HG02571 (cell line): ENCODE data around the gene CCDC192.
"Not testable (repeated sequence)": the region's sequence is repeated elsewhere in the genome, so short reads cannot be mapped to it uniquely, and the experiment has no call there.

ENCODE experiments used
- ATAC-seq: cut with Tn5 transposase; IDR thresholded peaks from one replicate; pipeline ENCODE4 v1.9.1; 2021; ENCODE audit warnings: mild to moderate bottlenecking, moderate library complexity; ENCODE audit not compliant: unreplicated experiment

The CCDC192 gene

DNA sequence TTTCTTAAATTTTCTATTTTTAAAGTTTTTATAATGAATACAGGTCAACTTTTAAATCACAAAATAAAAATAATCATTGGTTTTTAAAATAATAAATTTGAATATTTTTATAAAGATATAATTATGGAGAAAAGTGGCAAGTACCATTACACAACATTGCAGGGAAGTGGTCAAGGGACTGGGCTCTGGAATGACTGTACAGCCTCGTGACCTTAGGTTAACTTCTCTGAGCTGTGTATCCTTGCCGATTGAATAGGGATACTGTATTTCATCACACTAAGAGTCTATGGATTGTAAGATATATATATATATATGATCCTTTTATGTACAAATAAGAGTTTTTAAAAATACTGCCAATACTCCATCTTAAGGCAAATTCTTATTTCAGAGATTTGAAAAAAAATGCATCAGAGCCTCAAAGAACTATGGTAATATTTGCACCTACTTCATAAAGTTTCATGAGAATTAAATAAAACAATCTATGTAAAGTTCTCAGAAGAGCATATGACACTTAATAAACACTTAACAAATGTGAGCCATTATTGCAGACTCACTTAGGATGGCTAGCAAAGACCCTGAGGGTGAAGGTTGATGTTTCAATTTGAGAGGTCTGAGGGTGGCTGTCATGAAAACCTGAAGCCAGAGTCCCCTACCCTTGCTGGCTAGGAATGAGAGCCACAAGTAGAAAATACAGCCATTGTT, 136.5 kb downstream of the CCDC192 start:
- peak; percentile 29 for ATAC-seq

DNA sequence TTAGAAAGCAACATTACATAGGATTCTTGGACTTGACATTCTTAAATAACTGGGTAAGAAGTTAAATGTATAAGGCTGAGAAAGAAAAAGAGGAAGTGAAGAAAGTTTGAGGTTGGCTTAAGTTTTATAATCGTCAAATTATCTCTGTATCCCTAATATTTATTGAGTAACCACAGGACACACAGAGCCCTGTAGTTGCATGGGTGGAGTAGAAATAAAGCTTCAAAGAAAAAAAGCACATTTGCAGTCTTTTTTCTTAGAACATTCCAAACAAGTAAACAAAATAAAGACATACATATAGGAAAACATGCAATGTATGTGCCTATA, 137.0 kb downstream of the CCDC192 start:
- ATAC-seq, result peak; percentile 61

DNA sequence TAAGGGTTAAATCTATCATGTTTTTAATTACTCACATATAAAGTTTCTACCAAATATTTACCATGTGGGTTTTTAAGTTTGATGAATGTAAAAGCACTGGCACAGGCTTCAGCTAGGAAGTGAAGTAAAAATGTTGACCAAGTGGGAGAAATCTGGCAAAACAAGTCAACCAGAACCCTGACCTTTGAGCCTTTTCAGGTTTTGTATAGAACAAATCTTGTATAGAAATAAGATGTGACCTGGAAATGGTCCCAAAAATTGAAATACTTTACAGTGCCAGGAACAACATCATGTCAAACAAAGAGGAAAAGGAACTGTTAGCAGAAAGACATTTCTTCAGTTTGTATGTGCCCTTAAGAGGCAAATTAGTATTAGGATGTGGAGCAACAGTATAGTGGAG, 137.6 kb downstream of the CCDC192 start:
- ATAC-seq, result no peak

DNA sequence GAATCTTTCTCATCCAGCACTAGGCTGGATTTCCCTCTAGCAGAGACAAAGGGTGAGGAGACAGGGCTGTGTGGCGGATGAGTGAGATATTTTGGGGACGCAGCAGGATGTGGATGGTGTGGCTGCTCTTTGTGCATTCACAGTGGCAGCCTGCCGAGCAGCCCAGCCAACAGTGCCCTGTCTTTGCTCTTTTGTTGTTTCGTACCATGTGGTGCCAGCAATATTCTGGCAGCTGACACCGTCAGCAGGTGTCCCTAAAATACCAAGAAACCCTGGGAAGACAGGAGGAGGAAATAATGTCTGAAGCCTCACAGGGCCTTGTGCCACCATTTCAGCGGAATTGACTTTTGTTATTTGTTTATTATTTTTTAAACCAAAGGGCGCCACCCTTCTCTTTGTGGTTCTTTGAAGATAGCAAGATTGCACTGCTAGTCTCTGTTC, 141.4 kb downstream of the CCDC192 start:
- ATAC-seq, result no peak

DNA sequence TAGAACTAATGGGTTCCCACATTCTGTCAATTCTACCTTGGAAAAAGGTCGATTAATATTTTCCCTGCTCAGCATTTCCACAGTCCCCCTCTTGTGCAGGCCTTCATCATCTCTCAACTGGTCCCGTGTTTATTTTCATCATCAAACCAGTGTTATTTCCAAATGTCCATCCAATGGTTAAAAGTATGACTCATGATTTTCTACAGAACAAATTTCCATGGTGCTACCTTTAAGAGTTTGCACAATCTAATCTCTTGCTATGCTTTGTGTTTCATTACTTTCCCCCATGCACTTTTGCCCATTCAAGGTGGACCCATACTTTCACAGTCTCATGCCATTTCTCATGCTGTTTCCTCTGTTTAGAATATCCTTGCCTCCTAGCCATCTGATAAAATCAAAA, 143.7 kb downstream of the CCDC192 start:
- ATAC-seq, result no peak

DNA sequence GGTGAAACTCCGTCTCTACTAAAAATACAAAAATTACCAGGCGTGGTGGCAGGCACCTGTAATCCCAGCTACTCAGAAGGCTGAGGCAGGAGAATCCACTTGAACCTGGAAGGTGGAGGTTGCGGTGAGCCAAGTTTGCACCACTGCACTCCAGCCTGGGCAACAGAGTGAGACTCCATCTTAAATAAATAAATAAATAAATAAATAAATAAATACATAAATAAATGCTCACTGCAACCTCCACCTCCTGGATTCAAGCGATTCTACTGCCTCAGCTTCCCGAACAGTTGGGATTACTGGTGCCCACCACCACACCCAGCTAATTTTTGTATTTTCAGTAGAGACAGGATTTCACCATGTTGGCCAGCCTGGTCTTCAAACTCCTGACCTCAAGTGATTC, 144.4 kb downstream of the CCDC192 start:
- not testable (repeated sequence) for ATAC-seq

DNA sequence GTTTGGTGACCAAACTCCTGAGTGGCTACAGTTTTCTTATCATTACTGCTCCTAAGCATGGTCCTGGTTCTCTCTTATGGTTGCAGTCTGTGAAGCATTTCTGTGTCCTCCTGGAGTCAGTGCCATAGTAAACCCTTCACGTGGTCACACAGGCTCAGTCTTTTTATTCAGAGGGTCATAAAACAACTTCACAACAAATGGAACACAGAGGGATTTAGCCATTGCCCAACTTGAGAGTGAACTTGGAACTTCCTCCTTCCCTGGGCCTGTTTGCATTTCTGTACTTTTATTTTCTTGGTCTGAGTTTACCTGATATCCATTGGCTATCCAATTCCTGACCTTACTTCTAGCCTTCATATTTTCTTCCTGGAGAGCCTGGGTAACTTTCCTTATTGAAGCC, 144.9 kb downstream of the CCDC192 start:
- no peak for ATAC-seq

DNA sequence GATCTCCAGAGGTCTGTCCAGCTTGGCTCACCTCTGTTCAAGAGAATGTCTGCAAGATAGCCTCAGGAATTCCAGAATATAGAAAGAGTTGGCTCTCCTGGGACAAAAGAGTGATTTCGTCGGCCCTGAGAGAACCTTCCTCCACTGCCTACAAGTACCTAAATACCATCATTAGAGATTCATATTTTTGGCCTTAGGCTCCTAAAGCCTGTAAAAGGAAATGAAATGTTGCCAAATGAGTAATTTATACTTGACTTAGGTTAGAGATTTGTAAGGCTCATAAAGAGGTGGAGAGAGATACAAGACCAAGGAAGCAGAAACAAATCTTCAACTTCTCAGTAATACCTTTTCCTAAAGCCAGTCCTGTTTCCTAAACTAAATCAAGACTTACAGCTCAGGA, 146.2 kb downstream of the CCDC192 start:
- ATAC-seq, result no peak

DNA sequence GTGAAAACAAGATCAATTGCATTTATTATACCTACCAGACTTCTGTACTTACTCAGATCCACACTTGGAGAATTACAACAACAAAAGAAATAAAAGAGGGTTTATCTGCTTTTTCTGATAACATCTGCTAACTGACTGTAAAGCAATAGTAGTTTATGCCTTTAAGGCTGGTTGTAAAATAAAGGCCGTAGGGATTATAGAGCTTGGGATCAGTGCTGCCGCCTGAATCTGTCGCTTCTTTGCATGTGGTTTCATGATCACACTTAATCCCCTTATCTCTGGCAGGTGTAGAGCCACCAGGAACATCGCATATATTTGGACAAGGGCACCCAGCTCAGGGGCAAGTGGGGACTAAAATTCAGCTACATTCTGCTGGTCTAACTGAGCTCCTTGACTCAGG, 146.7 kb downstream of the CCDC192 start:
- no peak for ATAC-seq

DNA sequence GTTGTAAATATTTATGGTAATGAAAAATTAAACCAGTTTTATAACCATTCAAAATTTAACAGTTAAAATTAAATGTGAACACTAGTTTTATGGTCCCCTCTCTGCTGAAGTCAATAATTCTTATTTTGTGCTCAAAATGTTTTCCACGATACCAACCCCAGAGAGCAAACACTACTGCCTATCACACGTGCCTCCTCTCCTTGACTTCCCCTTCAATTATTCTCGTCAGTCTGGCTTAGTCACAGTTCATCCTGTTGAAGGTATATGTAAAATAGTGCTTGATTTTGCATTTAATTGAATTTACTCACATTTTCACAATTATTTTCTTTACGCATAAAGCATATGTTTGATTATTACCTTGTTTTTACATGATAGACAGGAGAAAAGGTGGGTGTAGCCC, 148.8 kb downstream of the CCDC192 start:
- ATAC-seq, result no peak

DNA sequence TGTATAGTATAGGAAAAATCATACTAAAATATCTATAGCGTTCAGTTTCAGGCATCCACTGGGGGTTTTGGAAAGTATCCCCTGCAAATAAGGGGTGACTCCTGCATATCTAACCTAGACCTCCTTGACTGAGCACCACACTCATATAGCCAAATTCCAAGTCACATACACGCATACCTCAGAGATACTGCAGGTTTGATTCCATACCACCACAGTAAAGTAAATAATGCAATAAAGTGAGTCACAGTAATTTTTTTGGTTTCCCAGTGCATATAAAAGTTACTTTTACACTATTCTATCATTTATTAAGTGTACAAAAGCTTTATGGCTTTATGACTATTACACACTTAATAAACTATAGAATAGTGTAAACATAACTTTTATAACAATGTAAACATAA, 151.3 kb downstream of the CCDC192 start:
- no peak for ATAC-seq

DNA sequence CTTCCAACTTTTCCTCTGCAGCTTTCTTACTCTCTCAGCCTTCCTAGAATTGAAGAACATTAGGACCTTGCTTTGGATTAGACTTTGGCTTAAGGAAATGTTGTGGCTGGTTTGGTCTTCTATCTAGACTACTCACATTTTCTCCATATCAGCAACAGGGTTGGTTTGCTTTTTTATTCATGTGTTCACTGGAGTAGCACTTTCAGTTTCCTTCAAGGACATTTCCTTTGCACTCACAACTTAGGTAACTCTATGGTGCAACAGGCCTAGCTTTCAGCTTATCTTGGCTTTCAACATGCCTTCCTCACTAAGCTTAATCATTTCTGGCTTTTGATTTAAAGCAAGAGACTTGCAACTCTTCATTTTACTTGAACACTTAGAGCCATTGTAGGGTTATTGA, 153.1 kb downstream of the CCDC192 start:
- no peak for ATAC-seq

DNA sequence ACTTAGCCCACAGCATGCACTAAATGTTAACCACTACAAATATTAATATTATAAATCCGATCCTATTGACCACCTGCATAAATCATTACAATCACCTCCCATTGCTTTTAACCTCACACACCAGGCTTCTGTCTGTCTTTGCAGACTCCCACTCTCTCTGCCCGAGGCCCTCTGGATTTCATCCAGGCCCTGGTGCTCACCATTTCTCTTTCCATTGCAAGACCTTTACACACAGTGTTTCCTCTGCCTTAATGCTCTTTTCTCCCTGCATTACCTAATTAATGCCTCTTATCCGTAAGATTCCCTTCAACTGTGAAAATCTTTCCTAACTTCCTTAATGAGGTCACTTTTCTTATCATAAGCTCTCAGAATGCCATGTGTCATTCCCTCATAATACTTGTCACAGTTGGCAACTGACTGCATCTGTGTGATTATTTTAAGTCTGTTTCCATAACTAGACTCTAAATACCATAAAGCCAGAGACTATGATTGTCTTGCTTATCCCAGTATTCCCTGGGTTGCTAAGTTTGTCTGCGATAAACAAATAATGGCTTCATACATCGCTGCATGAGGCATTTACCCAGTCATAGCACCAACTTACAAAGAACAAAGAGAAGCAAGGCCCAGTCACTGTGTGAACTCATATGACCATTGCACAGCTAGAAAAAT, 155.1 kb downstream of the CCDC192 start:
- no peak for ATAC-seq

DNA sequence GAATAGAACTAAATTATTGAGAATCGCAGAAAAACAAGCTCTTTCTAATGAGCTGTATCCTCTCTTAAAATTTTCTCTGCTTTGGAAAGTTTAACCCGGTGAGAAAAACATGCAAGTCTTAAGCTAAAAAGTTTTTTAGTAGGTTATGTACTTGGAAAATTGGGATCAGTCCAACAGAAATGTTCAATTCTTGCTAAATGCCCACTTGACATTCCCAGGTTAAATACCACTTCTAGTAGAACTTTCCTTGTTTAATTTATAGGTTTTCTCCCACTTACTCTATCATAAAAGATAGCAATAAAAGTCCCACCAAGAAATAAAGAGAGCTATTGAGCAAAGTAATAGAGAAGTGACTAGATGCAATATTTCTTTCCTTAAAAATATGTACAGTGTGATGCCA, 157.1 kb downstream of the CCDC192 start:
- no peak for ATAC-seq

DNA sequence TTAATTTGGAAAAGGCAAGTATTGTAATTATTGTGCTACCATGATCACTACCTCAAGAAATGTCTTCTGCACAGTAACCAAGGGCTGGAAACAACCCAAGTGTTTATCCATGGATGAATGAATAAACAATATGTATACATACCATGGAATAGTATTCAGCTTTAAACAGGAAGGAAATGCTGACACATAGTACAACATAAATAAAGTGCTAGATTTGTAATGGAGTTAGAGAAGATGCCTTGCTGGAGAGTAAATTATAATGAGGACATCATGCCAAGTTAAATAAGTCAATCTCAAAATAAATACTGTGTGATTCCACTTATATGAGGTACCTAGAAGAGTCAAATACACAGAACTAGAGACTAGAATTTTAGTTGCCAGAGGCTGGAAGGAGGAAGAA, 160.0 kb downstream of the CCDC192 start:
- ATAC-seq, result no peak

DNA sequence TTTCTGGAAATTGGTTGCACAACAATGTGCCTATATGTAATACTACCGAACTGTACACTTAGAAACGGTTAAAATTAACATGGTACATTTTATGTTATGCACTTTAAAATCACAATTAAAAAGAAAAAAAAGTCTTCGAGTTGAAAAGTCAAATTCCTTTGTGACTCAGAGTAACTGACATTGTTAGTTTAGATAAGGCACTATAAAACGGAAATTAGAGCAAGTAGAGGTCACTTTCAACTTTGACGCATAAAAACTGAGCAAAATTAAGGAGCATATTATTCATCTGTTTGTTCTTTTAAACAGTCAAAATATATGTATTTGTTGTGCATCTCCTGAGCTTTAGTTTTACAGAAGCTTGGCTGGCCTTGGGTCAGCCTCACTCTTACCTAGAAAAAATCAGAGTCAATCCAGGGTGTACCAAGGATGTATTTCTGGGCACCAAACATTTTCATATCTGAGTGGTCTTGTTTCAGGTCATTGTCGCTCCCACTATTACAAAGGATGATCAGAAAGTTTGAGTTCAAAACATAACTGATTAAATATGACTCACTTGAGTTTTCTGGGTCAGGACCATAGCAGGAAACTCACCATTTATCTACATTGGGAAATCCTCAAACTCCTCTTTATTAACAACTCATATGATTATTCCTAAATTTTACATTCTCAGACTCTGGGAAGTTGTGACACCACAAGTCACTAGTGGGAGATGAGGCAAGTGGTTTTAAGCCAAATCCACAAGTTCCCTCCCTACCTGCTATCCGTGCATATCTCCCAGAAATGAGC, 160.6 kb downstream of the CCDC192 start:
- no peak for ATAC-seq

DNA sequence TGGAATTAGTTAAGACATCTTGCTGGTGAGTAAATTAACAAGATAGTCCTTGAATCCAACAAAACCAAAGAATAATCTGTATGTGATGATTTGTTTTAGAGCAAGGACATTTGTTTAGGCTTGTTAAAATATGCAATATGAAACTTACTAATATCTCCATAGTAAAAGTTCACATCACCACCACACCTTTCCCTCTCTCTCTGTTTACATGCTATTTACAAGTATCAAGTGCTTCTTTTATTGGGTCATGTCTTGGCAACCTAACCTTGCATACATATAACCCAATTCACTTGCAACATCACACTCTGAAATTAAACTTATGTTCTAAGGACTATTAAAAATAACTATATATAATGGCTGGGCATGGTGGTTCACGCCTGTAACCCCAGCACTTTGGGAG, 161.3 kb downstream of the CCDC192 start:
- no peak for ATAC-seq

DNA sequence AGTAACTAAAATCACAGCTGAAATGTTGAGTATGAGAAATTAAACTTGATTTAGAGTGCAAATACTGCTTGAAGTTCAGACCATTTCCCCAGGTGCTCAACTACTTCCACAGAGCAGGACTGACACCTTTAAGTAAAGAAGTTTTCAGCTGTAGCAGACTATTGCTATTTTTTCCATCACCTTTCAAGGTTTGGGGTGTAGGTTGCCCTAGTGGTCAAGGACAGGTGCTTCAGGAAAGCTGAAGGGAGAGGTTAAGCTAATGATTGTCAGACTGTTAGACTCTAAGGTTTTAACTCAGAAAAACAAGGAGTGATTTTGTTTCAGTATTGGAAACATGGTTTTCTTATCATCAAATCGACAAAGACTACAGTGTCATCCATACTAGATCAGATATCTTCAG, 162.1 kb downstream of the CCDC192 start:
- no peak for ATAC-seq

DNA sequence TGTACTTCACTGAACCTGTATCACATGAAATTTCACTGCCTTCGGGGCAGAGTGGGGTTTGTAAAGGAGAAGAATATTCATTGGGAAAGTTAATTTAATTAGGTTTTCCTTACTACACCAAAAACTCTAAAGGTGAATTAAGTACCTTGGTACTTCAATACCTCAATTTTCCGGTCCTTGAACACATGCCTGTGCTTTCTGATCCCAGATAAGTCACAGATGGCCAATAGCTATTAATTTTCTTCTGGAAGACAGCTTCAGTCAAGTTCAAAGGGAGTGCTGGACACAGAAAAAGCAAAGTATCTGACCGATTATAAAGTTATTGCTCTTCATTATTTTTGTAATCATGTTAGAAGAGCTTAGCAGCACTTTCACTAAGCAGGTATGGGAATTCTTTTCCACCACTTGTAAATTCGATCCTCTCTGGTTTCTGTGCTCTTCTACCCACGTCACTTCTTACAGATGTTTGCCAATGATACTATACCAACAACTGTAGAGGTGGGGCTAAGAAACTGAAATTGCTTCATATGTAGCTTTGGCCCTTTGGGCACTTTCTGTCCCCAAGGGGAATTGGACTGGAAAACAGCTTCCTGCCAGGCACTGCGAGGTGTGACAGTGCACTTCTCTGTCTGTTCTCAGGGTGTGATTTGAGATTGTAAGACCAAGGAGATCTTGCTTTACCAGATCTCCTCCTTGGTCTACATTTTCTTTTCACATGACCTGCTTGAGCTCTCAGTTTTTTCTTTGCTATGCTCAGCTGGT, 164.0 kb downstream of the CCDC192 start:
- peak; percentile 55 for ATAC-seq

DNA sequence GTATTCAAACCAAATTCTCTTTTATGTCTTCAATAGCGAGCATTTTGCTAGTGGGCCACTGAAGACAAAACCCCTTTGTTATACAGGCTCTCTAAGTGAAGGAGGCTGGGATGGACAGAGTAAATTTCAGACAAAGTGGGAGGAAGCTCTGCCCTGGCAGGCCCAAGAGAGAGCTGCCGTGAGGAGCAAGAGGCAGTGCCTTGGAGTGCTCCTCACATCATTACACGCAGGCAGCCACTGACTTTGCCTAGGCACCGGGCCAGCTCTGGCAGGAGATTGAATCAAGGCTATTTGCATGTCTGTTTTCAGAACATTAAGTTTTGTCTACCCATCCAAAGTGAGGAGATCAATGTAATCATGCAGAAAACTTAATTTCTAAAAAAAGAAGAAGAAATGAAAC, 167.7 kb downstream of the CCDC192 start:
- ATAC-seq, result peak; percentile 43

DNA sequence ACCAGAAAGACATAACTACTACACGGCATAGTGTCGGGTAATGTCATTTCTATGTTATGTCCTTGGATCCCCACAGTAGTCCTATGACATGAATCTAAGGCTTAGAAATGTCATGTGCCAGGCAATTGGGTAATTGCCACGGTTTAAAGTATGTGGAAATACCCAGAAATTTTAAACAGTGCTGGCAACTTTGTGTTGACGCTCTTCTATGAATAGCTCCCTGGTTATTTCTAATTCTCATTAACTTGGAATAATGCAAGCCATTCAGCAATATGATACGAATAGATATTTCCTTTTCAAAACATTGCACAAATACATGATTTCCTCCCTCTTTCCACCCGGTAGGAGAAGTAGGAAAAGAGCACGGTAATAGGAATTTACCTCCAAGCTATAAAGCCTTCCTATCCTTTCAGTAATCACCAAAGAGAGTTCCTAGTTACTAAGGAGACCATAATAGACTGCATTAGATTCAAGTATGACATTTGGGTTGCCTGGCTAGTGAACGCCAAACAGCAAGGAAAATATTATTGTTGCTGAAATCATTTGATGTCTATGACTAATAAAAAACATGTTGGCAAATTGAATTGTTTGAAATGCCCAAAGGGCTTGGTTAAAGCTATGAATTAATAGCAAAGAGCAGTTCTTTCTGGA, 168.4 kb downstream of the CCDC192 start:
- ATAC-seq, result no peak
